Stimulated activated naive CD8-positive, alpha-beta T cell treated with anti-CD3 and anti-CD28 coated beads, Interleukin-15, Interleukin-2, amounts not matched to agents 100 U/mL and 50 U/mL, for 24 hours (primary cell): ENCODE data around the gene CD70.
A peak's percentile ranks its signal among the peaks of the same experiment; 100 is the strongest.
"Not testable (repeated sequence)": the region's sequence is repeated elsewhere in the genome, so short reads cannot be mapped to it uniquely, and the experiment has no call there.

ENCODE experiments used
- ATAC-seq: fragments of 150-1000 bp; cut with Tn5 transposase; one replicate; pipeline ENCODE4 v1.10.0; 2021
- DNase-seq: peaks from one replicate; pipeline ENCODE4 v3.0.0; 2021

CD70 gene, protein sequence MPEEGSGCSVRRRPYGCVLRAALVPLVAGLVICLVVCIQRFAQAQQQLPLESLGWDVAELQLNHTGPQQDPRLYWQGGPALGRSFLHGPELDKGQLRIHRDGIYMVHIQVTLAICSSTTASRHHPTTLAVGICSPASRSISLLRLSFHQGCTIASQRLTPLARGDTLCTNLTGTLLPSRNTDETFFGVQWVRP

DNA sequence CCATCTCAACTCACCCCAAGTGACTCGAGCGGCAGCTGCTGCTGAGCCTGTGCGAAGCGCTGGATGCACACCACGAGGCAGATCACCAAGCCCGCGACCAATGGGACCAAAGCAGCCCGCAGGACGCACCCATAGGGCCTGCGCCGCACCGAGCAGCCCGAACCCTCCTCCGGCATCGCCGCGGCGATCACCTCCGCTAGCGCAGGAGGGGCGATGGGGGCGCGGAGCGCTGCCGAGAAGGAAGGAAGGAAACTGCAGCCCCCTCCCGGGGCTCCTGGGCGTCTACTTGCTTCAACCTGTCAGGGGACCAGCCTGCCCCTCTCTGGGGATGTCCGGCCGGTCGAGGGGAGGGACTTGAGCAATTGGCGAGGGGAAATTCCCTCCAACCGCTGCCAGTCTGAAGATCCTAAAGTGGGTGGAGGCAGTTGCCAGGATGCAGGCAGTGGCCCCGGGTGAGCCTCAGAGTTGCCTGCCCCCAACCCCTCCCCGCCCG lies at the start of gene CD70:
Gene CD70 (minus strand): TSS at position 324 of the 493 bp plus-strand sequence. CDS start 148 bp downstream, at position 176.
- ATAC-seq (peak; percentile 76), DNase-seq (peak; percentile 74)

DNA sequence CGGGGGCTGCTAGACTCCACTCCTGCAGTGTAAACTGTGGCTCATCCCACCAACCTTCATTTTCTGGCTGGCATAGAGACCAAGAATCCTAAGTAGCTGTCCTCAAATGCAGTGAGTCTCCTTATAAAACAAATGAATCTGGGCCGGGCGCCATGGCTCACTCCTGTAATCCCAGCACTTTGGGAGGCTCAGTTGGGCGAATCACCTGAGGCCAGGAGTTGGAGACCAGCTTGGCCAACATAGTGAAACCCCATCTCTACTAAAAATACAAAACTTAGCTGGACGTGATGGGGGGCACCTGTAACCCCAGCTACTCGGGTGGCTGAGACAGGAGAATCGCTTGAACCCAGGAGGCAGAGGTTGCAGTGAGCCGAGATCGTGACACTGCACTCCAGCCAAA lies 49.4 kb upstream of the CD70 start:
- ATAC-seq = not testable (repeated sequence)

DNA sequence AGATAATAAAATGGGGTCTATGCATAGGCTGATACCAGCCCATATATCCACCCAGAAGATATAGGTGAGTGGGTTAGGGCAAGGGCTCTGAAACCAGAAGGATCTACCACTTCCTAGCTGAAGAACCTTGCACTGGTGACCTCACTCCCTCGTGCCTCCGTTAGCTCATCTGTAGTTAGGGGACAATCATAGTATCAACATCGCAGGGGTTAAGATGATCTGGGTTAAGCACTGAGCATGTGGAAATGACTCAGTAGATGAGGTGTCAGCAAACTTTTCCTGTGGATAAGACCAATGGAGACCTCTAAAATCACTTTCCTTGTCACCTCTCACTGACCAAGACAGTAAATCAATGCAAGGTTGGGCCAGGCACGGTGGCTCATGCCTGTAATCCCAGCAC lies 48.5 kb upstream of the CD70 start:
- DNase-seq (no peak), ATAC-seq (peak; percentile 93)

More for the DNA sequence above, 49.4 kb upstream of the CD70 start:
- not testable (repeated sequence) for DNase-seq

DNA sequence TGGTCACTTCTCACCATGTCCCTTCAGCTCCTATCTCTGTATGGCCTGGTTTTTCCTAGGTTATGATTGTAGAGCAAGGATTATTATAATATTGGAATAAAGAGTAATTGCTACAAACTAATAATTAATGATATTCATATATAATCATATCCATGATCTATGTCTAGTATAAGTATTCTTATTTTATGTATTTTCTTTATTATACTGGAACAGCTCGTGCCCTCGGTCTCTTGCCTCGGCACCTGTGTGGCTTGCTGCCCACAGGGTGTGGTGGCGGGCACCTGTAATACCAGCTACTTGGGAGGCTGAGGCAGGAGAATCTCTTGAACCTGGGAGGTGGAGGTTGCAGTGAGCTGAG lies 42.5 kb upstream of the CD70 start:
- not testable (repeated sequence) for ATAC-seq, DNase-seq

DNA sequence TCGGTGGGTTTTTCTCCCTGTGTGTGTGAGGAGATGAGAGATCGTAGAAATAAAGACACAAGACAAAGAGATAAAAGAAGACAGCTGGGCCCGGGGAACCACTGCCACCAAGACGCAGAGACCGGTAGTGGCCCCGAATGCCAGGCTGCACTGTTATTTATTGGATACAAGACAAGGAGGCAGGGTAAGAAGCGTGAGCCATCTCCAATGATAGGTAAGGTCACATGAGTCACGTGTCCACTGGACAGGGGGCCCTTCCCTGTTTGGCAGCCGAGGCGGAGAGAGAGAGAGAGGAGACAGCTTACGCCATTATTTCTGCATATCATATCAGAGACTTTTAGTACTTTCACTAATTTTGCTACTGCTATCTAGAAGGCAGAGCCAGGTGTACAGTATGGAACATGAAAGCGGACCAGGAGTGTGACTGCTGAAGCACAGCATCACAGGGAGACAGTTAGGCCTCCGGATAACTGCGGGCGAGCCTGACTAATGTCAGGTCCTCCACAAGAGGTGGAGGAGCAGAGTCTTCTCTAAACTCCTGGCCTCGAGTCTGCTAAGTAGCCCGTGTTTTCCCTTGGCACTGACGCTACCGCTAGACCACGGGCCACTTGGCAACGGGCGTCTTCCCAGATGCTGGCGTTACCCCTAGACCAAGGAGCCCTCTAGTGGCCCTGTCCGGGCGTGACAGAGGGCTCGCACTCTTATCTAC lies 42.0 kb upstream of the CD70 start:
- ATAC-seq = not testable (repeated sequence)

DNA sequence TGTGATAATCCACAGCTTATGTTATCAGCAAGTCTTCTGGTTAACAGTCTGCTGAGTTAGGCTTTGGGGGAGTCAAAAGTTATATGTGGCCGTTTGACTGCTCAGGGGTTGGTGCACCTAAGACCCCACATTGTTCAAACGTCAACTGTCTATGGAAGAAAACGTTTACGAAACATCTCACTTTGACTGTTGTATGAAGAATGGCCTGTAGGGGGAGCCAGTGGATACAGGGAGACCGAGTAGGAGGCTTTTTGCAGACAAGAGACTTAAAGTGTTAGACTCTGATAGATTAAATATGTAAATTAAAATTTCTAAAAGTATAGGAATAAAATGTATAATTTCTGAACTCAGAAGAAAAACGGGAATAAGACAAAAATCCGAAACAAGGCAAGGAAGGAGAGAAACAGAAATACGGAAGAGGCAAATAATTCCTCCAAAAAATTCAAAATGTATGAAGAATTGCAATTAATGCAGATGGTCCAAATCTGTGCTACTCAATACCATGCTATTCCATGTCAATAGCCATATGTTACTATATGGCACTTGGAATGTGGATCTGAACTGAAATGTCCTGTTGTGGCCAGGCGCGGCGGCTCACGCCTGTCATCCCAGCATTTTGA lies 41.2 kb upstream of the CD70 start:
- peak; percentile 88 for DNase-seq
- peak; percentile 77 for ATAC-seq

More for the DNA sequence above, 42.0 kb upstream of the CD70 start:
- peak; percentile 77 for DNase-seq

DNA sequence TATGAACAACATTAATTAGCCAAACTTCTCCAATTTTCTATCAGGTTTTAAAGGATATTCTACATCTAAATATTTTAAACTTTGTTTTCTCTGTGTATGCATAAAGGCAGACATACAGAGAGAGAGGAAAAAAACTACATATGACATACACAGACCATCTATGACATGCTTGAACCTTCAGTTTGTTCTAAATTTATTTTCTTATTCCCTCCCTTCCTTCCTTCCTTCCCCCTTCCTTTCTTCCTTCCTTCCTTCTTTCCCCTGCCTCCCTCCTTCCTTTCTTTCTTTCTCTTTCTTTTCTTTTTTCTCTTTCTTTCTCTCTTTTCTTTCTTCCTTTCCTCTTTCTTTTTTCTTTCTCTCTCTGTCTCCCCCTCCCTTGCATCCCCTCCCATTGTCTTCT lies 35.8 kb upstream of the CD70 start:
- ATAC-seq = no peak
- no peak for DNase-seq

DNA sequence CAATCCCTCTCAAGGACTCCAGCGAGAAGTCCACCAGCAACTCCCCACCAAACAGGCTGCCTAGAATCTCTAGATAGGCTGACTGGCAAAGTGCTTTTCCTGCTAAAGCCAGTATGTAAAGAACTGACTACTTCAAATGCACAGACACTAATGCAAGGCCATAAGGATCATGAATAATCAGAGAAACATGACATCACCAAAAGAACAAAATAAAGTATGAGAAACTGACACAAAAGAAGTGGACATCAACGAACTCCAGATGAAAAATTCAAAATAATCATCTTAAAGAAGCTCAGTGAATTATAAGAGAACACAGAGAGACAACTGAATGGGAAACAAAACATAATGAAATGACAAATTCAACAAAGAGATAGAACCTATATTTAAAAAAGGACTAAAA lies 26.4 kb upstream of the CD70 start:
- DNase-seq = no peak
- no peak for ATAC-seq

DNA sequence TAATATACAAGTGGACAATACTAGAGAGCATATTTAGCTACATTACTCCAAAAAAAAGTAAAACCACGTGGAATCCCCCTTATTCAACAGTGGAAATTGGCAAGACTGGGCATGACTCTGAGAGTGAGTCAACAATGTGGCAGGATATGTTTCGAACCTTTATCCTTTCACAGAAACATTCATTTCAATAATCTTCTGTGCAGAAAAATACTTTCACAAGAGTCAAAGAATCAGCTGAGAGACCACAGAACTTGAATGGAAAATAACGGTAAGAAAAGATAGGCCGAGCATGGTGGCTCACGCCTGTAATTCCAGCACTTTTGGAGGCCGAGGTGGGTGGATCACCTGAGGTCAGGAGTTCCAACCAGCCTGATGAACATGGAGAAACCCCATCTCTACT lies 25.1 kb upstream of the CD70 start:
- DNase-seq (no peak), ATAC-seq (peak; percentile 89)

DNA sequence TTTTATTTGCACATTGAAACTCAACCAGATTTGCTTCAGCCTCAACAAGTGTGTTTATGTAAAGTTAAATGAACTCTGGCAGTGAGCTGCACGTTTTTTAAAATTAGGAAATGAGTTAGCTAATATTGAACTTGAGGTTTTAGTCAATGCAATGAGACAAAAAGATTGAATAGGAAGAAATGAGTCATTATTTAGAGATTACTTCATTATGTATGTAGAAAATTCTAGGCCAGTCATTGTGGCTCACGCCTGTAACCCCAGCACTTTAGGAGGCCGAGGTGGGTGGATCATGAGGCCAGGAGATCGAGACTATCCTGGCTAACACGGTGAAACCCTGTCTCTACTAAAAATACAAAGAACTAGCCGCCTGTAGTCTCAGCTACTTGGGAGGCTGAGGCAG lies 22.8 kb upstream of the CD70 start:
- no peak for ATAC-seq
- DNase-seq = no peak

DNA sequence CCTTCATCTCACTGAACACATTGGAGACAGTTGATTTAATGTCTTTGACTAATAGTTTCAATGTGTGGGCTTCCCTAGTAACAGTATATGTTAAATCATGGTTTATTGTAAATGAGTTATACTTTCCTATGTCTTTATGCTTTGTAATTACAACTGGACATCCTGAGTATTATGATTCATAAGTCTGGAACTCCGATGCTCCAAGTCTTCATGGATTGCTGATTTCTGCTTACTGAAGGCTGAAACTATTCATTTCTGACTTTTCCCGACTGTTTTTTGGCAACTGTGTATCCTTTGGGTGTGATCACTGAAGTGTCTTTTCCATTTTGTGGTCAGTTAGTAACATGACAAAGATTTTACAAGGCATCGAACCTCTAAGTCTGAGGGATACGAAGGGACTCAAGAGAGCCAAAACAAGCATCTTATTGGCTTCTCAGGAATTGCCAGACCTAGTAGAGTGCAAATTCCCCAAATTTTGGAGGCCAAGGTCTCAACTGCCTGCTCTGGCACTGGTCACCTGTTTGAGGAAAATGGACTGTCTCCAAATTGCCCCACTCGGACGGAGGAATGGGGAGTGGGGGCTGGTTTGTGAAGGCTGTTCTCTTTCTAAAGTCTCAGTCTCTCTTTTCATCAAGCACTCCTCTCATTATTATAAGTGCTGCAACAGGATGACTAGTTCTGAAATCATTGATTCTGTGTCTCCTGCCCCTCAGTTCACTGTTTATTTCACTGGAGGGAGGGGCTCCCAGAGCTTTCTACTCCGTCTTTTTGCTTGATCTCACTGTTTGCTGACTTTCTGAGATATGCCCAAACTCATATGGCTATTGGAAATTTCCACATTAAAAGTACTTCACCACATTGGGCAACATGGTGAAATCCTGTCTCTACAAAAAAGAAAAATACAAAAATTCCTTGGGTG lies 20.2 kb upstream of the CD70 start:
- DNase-seq = no peak
- ATAC-seq = peak; percentile 77

DNA sequence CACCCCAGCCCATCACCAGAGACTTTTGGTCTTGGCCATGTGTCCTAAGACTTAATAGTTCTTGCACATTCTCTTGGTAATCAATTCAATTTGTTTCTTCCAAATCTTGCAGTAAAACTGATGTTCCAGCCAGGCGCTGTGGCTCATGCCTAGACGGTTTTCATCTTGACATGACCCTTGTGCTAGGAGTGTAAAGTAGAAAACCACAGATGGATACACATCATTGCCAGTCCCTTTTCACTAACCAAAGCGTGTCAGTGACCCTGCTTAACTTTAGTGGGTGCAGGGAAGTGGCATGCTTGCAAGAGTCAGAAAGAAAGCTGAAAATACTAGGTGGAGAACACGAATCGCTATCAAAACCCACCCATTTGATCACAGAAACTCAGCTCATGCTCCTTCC lies 18.0 kb upstream of the CD70 start:
- ATAC-seq = peak; percentile 44

DNA sequence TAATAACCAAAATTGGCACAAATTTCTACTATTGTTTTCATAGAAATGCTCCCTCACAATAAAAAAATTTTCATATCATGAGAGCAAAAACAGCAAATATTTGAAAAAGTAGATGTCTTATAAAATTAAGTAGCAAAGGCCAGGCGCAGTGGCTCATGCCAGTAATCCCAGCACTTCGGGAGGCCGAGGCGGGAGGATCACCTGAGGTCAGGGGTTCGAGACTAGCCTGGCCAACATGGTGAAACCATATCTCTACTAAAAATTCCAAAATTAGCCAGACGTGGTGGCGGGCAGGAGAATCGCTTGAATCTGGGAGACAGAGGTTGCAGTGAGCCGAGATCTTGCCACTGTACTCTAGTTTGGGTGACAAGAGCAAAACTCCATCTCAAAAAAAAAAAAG lies 17.2 kb upstream of the CD70 start:
- not testable (repeated sequence) for DNase-seq, ATAC-seq

More for the DNA sequence above, 18.0 kb upstream of the CD70 start:
- DNase-seq = no peak

DNA sequence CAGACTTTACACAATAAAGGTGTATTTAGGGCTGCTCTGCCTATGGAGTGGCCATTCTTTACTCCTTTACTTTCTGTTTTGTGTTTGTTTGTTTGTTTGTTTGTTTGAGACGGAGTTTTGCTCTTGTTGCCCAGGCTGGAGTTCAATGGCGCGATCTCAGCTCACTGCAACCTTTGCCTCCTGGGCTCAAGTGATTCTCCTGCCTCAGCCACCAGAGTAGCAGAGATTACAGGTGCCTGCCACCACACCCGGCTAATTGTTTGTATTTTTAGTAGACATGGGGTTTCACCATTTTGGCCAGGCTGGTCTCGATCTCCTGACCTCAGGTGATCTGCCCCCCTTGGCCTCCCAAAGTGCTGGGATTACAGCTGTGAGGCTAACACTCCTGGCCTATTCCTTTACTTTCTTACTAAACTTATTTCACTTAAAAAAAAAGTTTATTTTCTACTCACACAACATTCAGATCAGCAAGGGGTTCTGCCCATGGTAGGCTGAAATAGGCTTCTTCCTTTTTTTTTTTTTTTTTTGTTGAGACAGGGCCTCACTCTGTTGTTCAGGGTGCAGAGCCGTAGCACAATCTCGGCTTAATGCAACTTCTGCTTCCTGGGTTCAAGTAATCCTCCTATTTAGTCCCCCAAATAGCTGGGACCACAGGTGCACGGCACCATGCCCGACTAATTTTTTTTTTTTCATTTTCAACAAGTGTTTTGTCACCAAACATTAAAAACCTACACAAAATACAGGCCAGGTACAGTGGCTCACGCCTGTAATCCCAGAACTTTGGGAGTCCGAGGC lies 15.5 kb upstream of the CD70 start:
- ATAC-seq, DNase-seq: not testable (repeated sequence)

DNA sequence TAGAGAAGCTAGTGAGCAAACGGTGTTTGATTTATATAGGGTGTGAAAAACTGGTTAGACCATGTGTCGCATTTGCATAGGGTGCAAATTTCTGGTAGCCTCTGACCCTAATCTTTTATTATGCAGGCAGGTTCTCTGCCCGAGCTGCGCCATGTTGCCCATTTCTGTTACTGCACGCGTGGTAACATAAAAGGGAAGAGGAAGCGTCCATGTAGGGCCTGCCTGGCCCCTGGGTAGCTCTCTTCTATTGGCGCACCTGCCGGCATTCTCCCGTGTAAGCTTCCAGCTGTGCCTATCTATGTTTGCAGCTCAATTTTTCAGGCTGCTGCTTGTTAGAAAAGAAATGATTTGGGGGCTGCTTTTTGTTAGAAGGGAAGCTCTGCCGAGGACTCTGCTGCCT lies 14.0 kb upstream of the CD70 start:
- DNase-seq = no peak
- no peak for ATAC-seq

DNA sequence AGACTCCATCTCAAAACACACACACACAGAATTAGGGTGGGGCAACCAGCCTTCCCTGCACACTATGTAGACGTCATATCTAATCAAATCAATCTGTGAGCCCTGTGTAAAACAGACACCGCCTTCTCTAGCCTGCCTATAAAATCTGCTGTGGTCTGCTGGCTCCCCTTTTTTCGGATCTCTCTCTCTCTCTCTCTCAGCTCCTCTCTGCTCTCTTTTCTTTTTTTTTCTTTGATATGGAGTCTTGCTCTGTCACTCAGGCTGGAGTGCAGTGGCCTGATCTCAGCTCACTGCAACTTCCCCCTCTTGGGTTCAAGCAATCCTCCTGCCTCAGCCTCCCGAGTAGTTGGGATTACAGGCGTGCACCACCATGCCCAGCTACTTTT lies 11.8 kb upstream of the CD70 start:
- ATAC-seq (no peak), DNase-seq (no peak)

DNA sequence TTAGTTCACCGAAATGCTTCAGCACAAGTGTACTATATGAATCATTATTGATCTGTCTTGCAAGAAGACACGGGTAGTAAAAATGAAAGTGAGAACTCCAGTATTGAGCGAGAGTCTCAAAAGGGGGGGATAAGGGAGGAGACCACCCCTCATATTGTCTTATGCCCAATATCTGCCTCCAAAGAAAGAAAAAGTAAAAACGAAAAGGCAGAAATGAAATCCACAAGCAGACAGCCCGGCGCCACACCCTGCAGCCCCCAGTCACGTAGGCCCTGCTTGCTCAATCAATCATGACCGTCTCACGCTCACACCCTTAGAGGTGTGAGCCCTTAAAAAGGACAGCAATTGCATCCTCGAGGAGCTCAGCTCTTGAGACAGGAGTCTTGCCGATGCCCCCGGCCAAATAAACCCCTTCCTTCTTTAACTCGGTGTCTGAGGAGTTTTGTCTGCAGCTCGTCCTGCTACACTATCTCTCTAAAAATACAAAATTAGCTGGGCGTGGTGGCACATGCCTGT lies 10.6 kb upstream of the CD70 start:
- not testable (repeated sequence) for DNase-seq, ATAC-seq

DNA sequence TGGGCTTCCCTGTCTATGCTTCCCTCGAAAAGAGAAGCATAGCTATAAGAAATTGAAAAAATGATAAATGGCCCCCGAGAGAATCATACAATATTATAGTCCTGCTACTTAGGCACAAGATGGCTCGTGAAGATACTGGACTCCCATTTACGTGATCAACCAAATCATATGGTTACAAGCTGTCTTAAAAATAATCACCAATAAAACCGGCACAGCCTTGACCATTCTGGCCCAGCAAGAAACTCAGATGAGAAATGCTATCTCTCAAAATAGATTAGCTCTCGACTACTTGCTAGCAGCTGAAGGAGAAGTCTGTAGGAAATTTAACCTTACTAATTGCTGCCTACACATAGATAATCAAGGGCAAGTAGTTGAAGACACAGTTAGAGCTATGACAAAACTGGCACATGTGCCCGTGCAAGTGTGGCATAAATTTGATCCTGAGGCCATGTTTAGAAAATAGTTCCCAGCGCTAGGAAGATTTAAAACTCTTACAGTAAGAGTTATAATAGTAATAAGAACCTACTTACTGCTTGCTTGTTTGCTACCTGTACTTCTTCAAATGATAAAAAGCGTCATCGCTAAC lies 10.1 kb upstream of the CD70 start:
- not testable (repeated sequence) for DNase-seq, ATAC-seq

DNA sequence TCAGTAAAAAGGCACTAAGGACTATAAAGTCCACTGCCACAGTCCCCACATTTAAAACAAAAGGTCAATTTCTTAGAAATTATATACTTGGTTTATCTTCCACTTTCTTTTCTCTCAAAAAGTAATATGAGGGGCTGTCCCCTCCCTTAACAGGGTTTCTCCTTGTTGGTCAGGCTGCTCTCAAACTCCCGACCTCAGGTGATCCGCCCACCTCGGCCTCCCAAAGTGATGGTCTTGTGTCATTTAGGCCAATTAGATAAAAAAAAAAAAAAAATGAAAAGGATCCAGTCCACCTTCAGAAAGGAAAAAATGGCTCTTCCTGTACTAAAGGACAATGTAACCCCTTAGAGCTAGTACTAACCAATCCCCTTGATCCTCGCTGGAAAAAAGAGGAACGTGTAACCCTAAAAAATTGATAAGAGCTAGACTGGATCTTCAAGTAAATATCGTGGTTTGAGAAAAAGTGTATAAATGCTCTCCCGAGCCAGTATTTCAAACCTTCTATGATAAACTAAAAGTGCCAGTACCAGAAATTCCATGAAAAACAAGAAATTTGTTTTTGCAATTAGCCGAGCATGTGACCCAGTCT lies 9.0 kb upstream of the CD70 start:
- ATAC-seq (peak; percentile 36), DNase-seq (no peak)

DNA sequence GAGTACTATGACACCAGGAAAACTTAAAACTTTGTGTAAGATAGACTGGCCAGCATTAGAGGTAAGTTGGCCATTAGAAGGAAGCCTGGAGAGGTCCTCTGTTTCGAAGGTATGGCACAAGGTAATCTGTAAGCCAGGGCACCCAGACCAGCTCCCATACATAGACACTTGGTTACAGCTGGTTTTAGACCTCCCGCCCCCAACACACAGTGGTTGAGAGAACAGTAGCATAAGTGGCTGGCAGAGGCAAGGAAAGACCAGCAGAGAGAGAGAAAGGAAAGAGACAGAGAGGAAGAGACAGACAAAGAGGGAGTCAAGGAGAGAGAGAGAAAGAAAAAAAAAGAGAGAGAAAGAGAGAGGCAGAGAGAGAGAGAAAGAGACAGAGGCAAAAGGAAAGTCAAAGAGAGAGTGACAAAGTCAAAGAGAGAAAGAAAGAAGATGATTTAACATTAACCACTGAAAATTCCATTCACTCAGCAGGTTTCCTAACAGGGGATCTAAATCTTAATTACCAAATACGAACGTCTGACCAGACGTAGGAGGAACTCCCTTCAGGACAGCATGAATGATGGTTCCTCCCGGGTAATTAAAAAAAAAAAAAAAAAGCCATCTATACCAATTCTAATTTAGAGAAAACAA lies 7.4 kb upstream of the CD70 start:
- ATAC-seq, DNase-seq: not testable (repeated sequence)
